Right atrium auricular region (tissue), 2 donors: ENCODE data around the gene ADM. TPM values are rescaled to one million over a fixed set of nuclear protein-coding genes. Genes with fewer than 3 reads are reported as not detected.

Experiments
- DNase-seq: peaks from one replicate; pipeline ENCODE4 v3.0.0-alpha.2; 2019; ENCODE audit warnings: low spot score
- H3K27ac ChIP-seq, 2 donors: fragments of 200-600 bp; sonication (generic); 1 replicate in 1 of 2; 2 replicates in 1 of 2; pipeline ENCODE4 v1.5.1; 2016 to 2019
- H3K27me3 ChIP-seq, 2 donors: fragments of 200-600 bp; sonication (generic); one replicate each; pipeline versions ENCODE4 v1.5.1 to v1.6.0; 2017 to 2019
- H3K36me3 ChIP-seq: fragments of 200-600 bp; sonication (generic); one replicate; pipeline ENCODE4 v1.5.1; 2016
- H3K4me1 ChIP-seq, 2 donors: fragments of 200-600 bp; sonication (generic); one replicate each; pipeline versions ENCODE4 v1.5.1 to v1.6.0; 2017 to 2019
- H3K4me3 ChIP-seq, 2 donors: fragments of 200-600 bp; sonication (generic); 1 replicate in 1 of 2; 2 replicates in 1 of 2; pipeline ENCODE4 v1.5.1; 2017 to 2019; ENCODE audit warnings: mild to moderate bottlenecking in 1 of 2, moderate library complexity in 1 of 2
- H3K9me3 ChIP-seq, 2 donors: fragments of 200-600 bp; sonication (generic); one replicate each; pipeline ENCODE4 v1.5.1; 2019
- total RNA-seq, 2 donors: library from RNA; depleted of rRNA; stranded (reverse); fragments of >200 nt; gene quantifications; one replicate each; pipeline ENCODE4 v1.1.0, GENCODE V29; 2016
- TF ChIP-seq, protein P1 (sequence below), 2 donors: fragments of 200-600 bp; sonication (generic); IDR thresholded peaks; one replicate each; pipeline ENCODE4 v1.5.1; 2019; ENCODE audit warnings: antibody characterized with exemption in 2 of 2

ADM gene
- total RNA-seq, 2 donors from 2014 or later = 31.2 to 217 TPM

- peaks cover 0 to 49% of the 10 kb centered on the region in 2 donors for H3K4me1 ChIP-seq
- peak overlapping the region; percentile 6 to 12 for H3K27ac ChIP-seq
- TF ChIP-seq, protein P1, sequence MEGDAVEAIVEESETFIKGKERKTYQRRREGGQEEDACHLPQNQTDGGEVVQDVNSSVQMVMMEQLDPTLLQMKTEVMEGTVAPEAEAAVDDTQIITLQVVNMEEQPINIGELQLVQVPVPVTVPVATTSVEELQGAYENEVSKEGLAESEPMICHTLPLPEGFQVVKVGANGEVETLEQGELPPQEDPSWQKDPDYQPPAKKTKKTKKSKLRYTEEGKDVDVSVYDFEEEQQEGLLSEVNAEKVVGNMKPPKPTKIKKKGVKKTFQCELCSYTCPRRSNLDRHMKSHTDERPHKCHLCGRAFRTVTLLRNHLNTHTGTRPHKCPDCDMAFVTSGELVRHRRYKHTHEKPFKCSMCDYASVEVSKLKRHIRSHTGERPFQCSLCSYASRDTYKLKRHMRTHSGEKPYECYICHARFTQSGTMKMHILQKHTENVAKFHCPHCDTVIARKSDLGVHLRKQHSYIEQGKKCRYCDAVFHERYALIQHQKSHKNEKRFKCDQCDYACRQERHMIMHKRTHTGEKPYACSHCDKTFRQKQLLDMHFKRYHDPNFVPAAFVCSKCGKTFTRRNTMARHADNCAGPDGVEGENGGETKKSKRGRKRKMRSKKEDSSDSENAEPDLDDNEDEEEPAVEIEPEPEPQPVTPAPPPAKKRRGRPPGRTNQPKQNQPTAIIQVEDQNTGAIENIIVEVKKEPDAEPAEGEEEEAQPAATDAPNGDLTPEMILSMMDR (IDR thresholded peaks at IDR 0.05) = no peak
- no peaks in the 10 kb centered on the region for H3K36me3 ChIP-seq
- DNase-seq = no peak
- no peaks in the 10 kb centered on the region for H3K9me3 ChIP-seq
- H3K27me3 ChIP-seq = no peaks in the 10 kb centered on the region
- H3K4me3 ChIP-seq = no peak overlapping the region
Measured at GRCh38 chr11:10326012-10326964, 21.4 kb downstream of the ADM start.

GRCh38 chr11:10327254-10327653 is 22.4 kb downstream of the ADM start:
- H3K4me1 ChIP-seq = peaks cover 0 to 49% of the 10 kb centered on the region in 2 donors
- H3K4me3 ChIP-seq = no peak overlapping the region
- H3K9me3 ChIP-seq = no peaks in the 10 kb centered on the region
- no peaks in the 10 kb centered on the region for H3K27me3 ChIP-seq
- no peak for DNase-seq
- H3K27ac ChIP-seq = peak overlapping the region; percentile 6 to 68
- no peaks in the 10 kb centered on the region for H3K36me3 ChIP-seq
- TF ChIP-seq, protein P1 (IDR thresholded peaks at IDR 0.05) = no peak

DNA sequence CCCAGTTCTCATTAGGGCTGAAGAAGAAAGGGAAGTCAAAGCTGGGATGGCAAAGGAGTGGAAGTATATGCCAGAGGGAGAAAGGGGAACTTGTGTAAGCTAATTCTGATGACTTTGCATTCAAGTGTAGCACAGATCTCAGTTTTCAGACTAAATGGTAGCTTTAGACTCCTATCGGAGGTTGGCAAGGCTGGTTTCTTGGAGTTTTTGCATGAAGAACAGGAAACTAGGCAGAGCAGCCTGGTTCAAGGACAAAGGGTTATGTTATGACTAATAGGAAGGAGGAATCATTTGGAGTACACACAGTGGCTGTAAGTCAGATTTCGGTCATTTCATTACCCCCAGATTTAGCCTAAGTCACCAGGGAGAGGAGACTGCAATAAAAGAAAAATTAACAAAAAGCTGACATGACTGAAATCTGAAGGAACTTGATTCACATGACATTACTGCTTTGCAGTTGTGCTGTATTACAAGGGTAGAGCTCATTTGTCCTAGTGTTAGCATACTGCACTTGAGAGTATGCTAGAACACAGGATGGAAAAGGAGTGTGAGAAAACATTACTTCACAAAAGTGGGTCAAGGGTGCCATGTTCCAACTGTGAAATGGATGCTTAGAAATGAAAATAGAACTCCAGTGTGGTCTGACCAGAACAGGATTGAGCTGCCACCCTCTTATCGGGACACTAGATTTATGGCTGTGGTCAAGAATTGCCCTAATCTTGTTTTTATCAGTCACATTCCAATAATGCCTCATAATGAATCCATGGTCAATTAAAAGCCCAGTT is 23.6 kb downstream of the ADM start:
- Histone ChIP-seq H3K27ac (peak overlapping the region; percentile 24 to 68), H3K4me3 (no peak overlapping the region), H3K4me1 (peaks cover 0 to 42% of the 10 kb centered on the region in 2 donors)

DNA sequence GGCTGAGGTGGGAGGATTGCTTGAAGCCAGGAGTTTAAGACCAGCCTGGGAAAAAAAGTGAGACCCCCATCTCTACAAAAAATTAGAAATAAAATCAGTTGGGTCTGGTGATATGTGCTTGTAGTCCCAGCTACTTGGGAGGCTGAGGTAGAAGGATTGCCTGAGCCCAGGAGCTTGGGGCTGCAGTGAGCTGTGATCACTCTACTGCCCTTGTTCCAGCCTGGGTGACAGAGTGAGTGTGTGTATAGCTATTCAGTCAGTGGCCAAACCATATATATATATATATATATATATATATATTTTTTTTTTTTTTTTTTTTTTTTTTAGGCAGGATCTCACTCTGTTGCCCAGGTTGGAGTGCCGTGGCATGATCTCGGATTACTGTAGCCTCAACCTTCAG is 24.5 kb downstream of the ADM start:
- peak overlapping the region; percentile 24 to 68 for H3K27ac ChIP-seq
- no peak for DNase-seq
- H3K27me3 ChIP-seq = no peaks in the 10 kb centered on the region
- H3K4me3 ChIP-seq = no peak overlapping the region
- TF ChIP-seq, protein P1 (IDR thresholded peaks at IDR 0.05) = no peak
- no peaks in the 10 kb centered on the region for H3K36me3 ChIP-seq
- no peaks in the 10 kb centered on the region for H3K9me3 ChIP-seq
- H3K4me1 ChIP-seq = peaks cover 0 to 42% of the 10 kb centered on the region in 2 donors

More for the DNA sequence above, 23.6 kb downstream of the ADM start:
- H3K36me3 ChIP-seq = no peaks in the 10 kb centered on the region
- H3K9me3 ChIP-seq = no peaks in the 10 kb centered on the region
- H3K27me3 ChIP-seq = no peaks in the 10 kb centered on the region
- no peak for DNase-seq
- TF ChIP-seq, protein P1 (IDR thresholded peaks at IDR 0.05) = no peak

- Histone ChIP-seq H3K27me3 (no peaks in the 10 kb centered on the region), H3K36me3 (no peaks in the 10 kb centered on the region), H3K4me1 (peaks cover 0 to 42% of the 10 kb centered on the region in 2 donors), H3K9me3 (no peaks in the 10 kb centered on the region), H3K4me3 (no peak overlapping the region), H3K27ac (no peak overlapping the region)
- TF ChIP-seq, protein P1 (IDR thresholded peaks at IDR 0.05) = no peak
- no peak for DNase-seq
Measured at GRCh38 chr11:10329935-10330334, 25.1 kb downstream of the ADM start.
